Cerebellar cortex (tissue), 1 donor: ENCODE data around the gene PLA2G5.
A peak's percentile ranks its signal among the peaks of the same experiment; 100 is the strongest.

Source experiments
- DNase-seq: peaks from one replicate; pipeline ENCODE4 v3.0.0-alpha.2; 2015; ENCODE audit warnings: low spot score

Gene PLA2G5

DNA sequence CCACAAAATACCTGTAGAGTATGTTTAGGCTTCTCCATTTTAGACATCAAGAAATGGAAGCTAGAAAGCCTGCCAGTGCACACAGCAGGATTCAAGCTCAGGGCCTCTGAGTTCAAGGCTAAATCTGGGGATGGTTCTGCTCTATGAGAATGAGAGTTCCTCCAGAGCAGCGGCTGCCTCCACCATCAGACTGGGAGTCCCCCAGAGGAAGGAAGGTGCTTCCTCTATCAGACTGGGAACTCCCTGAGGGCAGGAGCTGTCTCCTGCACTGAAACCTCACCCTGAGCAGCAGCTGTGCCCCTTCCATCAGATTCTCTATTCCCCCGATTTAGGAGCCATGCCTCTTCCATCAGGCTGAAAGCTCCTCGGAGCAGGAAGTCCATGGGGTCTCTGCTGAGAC lies 20.1 kb downstream of the PLA2G5 start:
- no peak for DNase-seq

DNA sequence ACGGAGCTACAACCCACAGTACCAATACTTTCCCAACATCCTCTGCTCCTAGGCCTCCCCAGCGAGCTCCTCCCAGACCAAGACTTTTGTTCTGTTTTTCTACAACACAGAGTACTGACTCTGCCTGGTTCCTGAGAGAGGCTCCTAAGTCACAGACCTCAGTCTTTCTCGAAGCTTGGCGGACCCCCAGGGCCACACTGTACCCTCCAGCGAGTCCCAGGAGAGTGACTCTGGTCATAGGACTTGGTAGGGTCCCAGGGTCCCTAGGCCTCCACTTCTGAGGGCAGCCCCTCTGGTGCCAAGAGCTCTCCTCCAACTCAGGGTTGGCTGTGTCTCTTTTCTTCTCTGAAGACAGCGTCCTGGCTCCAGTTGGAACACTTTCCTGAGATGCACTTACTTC lies 20.6 kb downstream of the PLA2G5 start:
- no peak for DNase-seq

DNA sequence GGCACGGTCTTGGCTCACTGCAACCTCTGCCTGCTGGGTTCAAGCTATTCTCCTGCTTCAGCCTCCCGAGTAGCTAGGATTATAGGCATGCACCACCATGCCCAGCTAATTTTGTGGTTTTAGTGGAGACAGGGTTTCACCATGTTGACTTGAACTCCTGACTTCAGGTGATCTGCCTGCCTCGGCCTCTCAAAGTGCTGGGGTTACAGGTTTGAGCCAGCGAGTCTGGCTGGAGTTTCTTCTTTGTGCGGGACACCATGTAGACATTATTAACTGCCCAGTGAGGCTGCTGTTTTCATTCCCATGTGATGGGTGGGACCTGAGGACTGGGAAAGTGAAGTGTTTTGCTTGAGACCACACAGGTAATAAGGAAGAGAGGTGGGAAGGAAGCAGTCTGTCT lies 23.3 kb downstream of the PLA2G5 start:
- no peak for DNase-seq

DNA sequence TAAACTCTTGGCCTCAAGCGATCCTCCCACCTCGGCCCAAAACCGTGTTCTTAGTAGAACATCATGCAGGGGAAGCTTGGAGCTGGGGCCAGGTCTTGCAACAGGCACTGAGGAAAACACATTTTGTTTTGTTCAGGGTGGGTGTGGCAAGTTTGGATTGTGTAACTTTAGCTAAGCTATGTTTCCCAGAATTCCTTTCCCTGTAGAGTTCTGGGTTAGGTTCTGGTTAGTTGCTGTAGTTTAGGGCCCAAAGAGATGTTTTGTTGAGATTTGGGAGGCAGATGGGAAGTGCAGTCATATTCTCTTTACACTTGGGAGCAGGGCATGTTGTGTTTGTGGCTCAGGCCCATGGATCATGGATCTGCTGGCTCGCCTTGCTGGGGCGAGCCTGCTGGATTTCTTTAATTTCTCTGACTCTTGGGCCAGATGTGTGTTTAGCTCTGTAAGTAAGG lies 24.0 kb downstream of the PLA2G5 start:
- DNase-seq: no peak

DNA sequence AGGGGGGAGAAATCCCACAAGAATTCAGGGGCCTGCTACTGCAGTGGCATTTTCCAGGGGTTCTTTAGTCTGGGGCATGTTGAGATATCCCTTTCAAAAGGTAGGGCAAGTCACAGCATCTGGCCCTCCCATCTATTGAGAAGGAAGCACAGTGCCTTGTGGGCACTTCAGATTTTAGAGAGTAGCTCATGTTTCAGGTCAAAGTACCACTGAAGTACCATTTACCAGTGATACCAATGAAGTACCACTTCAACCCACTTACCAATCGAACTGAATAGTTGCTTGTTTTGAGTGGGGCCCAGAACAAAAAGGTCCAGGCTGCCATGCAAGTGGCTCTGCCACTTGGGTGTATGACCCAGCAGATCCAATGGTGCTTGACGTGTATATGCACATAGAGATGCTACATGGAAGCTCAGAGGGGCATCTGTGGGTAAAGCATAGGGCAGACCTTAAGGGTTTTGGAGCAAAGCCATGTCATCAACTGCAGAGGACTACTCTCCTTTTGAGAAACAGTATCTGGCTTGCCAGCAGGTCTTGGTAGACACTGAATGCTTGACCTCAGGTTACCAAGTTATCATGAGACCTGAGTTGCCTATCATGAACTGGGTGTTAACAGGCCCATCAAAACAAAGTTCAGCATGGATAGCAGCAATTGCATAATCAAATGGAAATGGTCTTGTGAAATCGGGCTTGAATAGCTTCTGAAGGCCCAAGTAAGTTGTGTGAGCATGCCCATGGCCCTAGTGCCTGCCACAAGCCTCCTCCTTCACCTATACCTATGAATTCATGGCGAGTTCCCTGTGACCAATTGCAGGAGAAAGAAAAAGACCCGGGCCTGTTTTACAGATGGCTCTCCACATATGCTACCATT lies 25.8 kb downstream of the PLA2G5 start:
- no peak for DNase-seq

DNA sequence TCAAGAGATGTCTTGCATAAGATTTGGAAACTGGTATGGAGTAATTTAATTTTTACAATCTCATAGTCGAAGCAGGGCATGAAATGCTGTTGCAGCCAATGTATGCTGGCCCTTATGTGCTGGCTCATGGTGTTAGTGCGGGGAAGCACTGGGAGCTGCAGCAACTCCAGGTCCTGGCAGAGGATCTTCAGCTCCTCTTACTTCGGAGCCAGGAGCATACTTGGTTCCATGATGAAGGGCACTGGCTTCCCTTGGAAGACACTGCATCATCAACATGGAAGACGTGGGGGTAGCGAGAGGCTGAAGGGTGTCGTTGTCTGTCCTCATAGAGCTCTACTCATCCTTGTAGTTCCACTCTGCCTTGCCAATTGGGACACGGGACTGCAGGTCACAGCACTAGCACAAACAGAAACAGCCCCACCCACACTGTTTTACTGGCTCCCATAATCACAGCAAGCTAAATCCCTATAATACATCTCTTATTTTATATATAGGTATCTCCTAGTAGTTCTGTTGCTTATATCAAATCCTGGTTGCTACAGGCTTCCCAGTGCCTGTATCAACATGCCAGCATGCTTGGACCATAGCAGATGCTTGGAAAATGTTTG lies 26.9 kb downstream of the PLA2G5 start:
- no peak for DNase-seq

DNA sequence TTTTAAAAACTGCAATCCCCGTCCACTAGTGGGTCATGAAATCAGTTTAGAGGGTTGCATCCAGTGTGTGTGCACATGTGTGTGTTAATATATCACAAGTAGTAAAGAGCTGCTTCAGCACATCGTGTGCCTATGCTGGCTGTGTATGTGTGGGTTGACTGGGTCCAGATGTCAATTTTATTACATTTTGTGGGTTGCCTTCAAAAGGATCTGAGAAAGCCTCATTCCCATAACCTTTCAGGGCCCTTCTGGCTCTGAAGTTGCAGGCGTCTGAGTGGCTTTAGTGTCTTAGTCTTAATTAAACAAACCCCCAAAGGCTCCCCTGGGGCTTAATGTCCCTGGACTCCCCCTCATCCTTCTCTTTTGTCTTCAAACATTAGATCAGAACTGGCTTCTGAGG lies 29.5 kb downstream of the PLA2G5 start:
- DNase-seq: no peak

DNA sequence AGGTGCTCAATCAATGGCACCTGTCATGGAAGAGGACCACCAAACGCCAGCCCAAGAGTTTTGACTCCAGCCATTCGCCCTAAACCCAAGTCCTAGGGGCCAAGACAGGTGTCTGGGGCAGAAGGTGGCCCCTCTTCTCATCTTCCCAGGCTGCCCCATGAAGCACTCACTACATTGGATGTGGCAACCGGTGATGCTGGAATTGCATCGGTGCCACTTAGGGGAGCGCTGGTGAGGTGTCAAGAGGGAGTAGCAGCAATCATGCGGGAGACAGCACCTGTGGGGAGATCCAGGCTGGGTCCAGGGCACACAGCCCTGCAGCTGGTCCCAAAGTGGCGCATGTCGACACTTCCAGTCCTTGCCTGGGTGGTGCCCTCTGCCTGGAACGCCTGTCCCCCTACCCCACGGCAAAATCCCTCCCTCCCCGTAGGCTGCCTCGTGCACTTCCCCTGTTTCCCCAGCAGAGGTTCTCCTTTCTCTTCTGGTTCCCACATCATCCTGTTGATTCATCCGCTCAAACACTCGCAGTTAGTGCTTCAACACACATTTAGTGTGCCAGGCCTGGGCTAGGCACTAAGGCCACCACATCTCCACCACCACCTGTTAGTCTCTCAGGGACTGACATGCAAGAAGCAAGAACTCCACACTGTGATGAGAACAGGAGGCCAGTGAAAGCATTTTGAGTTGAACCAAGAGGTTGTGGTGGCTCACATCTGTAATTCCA lies 30.8 kb downstream of the PLA2G5 start:
- DNase-seq: peak; percentile 54

DNA sequence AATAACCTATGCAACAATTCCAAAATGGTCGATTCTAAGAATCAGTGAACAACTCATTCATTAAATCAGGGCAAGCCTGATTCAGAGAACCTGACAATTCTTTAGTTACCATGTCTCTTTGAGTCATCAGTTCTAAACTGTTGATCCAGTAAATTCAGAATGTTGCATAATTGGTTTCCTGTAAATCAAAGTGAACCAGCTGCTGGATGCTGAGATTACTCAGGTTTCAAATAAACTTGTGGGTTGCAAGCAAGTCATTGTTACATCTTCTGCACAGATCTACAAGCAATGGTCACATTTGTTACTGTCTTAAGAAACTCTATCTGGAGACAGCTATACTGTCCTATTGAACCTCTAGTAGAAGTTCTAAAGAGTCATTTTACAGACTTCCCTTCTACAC lies 32.9 kb downstream of the PLA2G5 start:
- no peak for DNase-seq

DNA sequence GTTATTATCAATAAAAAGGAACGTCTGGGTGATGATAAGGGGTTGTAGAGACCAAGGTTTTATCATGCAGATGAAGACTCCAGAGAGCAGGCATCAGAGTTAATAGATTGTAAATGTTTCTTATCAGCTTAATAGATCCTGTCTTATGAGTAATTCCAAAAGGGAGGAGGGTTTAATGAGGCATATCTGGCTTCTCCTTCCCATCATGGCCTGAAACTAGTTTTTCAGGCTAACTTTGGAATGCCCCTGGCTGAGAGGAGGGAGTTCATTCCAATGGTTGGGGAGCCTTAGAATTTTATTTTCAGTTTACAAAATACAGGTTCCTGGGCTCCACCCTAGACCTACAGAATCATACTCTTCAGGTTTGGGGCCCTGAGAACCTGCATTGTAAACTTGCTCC lies 35.9 kb downstream of the PLA2G5 start:
- no peak for DNase-seq

DNA sequence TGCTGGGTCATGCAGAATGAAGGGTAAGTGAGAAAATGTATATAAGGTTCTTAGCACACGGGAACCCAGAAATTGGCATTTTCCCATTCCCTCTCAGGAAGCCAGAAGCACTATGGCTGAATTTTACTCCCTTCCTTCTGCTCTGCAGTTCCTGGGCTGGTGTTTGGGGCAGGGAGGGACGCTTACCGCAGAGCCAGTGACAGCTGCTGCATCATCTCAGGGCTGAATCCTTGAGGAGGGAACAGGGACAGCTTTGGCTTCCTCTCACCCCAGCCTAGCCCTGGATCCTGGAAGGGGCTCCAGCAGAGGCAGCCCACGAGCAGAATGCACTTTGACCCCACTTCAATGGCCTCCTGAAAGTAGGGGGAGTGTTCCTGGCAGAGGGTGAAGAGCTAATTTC lies 37.4 kb downstream of the PLA2G5 start:
- DNase-seq: no peak

DNA sequence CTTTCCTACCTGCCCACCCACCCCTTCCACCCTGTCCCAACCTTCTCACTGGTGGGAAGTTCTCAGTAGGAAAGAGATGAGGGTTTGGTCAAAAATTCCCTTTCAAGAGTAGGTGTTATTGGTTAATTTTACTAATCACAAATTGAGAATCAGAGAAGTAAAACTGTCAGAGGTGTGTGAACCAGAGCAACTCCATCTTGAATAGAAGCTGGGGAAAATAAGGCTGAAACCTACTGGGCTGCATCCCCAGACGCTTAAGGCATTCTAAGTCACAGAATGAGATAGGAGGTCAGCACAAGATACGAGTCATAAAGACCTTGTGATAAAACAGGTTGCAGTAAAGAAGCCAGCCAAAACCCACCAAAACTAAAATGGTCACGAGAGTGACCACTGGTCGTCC lies 37.8 kb downstream of the PLA2G5 start:
- no peak for DNase-seq

DNA sequence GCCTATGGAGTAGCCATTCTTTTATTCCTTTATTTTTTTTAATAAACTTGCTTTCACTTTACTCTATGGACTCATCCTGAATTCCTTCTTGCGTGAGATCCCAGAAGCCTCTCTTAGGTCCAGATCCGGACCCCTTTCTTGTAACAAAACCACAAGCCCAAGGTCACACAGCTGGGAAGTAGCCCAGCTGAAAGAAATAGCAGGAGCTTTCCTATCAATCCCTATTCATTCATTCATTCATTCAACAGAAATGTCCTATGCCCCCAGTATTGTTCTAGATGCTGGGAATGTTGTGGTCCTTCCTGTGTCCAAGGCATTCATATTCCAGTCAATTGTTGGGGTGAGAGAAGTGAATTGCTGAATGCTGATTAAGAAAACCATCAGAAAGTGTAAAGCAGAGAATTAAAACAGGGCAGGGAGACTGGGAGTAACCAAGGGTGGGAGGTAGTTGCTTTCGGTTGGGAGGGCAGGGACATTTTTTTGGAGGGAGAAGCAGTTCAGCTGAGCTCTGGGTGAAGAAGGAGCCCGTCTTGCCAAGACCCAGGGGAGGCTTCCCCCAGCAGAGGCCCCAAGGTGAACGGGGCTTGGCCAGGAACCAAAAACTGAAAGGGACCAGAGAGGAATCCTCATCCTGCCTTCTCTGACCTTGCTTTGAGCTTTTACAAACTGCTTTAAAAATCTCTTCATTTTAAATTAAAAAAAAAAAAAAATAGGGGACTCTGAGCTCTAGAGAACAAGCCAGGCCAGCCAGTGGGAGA lies 38.6 kb downstream of the PLA2G5 start:
- no peak for DNase-seq

DNA sequence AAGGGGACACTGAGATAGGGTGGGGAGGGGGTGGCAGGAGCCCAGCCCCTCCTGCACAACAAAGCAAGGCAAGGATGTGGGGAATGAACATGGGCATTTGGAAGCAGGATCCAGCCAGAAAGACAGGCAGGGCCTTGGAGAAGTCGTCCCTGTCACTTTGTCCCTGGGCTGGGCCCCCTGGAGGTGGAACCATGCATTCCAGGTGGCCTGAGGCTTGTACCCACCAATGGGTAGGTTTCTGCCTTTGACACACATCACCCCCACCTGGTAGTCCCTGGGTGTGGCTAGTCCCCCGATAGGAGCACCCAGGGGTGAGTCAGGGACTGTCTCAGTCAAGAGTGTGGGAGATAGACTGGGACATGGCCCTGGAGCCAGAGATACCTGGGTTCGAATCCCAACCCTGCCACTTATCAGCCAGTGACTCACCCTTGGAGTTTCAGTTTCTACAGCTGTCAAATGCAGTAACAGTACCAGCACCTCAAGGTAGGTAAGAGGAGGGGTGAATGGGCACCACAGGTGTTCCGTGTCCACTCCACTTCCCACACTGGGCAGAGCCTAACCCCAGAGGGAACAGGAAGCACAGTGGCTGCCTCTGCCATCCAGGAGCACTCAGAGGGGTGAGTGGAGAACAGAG lies 39.3 kb downstream of the PLA2G5 start:
- DNase-seq: no peak

DNA sequence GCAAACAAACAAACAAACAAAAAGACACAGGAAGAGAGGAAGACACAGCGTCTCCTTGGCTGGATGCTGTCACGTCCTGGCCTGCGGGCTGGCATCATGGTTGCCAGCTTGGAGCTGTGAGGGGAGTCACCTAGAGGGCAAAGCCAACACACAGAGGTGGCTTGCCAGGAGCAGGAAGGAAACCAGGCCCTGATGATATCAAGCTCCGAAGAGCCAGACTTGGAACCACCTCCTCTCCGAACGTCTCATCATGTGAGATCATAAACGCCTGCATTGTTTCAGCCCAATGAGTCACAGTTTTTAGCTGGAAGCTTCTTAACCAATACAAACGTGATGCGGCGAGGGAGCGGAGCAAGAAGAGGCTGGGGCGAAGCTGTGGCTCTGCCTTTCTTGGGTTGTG lies 40.7 kb downstream of the PLA2G5 start:
- no peak for DNase-seq

DNA sequence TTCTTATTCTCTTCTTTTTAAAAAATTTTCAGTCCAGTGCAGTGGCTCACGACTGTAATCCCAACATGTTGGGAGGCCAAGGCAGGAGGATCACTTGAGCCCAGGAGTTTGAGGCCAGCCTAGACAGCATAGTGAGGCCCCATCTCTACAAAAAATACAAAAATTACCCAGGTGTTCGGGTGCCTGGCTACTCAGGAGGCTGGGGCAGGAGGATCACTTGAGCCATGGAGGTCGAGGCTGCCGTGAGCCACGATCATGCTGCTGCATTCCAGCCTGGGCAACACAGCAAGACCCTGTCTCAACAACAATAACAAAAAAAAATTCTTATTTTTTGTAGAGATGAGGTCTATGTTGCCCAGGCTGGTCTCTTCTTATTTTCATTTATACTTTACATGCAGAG lies 41.5 kb downstream of the PLA2G5 start:
- DNase-seq: no peak

DNA sequence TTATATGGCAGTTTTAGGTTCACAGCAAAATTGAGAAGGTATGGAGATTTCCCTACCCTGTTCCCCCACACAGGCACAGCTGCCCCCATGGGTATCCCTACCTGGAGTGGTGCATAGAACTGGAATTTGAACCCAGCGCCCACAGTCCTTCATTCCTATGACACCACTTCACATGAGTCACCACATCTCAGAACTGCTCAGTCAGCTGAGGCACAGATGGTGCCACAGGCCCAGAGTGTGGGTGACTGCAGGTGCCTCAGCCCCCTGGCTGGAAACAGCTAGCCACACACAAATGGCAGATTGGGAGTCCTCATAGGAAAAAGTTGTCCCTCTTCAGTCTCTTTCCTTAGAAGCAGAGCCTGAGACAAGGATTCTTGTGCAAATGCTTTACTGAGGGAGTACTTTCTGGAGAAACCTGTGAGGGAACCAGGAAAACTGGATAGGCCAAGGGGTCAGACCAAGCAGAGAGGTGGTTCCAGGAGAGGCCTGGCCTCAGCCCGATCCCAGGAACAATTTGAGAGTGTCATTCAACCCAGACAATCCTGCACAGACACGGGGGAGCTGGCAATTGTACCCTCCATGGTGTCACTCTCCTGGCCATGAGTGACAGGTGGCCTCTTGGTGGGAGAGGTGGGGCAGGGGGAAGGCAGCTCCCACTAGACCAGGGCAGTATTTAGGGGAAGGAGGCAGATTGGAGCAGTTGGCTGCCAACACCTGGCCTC lies 42.4 kb downstream of the PLA2G5 start:
- no peak for DNase-seq

DNA sequence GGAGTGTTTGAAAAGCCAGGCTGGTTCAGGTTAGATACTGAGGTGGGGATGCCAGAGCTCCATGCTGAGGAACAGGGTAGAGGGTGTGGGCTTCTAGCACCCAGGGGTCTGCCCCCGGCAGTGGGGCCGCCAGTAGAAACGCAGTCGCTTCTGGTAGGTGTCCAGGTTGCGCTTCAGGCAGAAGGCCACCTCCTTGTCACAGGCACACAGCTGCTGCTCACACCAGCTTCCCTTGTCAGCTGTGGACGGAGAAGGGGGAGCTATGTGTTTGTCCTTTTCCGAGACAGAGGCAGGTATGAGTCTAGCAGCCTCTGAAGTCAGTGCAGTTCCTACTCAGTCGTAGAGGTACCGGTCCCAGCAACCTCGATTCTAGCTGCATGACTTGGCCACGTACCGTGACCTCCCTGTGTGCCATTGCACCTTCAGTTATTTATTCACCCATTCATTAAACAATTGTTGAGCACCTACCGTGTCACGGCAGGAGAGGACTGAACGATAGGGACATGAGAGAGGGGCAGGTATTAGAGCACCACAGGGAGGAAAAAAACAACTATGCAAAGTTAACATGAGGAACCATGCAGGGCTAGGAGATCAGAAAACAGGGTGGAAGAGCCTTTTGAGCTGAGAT lies 44.1 kb downstream of the PLA2G5 start:
- DNase-seq: no peak

DNA sequence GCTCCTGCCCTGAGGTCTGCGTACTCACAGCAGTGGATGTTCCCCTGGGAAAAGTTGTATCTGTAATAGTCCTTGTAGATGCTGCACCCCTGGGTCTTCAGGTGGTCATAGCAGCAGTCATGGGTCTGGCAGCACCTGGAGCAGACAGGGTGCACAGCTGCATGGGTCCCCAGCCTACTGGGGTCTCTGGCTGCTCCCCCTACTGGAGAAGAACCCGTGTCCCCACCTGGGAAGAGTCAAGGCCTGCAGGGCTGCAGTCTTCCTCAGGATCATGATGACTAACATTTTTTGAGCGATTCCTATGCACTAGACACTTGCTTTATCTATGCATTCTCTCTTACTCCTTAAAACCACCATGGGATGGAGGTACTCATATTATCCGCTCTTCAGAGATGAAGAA lies 45.5 kb downstream of the PLA2G5 start:
- DNase-seq: no peak

DNA sequence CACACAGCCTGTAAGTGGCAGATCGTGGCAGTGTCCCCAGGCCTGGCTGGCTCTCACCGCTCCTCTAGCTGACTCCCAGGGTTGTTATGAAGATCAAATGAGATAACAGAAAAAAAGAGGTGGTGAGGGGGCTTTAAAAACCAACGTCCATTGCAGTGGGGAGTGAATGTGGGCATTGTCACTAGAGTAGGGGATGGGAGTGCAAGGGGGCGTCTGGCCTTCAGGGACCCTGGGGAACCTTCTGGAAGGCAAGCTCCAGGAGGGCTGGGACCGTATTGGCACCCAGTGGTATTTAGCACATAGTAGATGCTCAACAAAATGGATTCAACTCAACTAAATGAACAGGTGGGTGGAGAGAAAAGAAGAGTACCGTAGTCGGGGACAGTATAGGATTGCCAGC lies 45.9 kb downstream of the PLA2G5 start:
- no peak for DNase-seq

DNA sequence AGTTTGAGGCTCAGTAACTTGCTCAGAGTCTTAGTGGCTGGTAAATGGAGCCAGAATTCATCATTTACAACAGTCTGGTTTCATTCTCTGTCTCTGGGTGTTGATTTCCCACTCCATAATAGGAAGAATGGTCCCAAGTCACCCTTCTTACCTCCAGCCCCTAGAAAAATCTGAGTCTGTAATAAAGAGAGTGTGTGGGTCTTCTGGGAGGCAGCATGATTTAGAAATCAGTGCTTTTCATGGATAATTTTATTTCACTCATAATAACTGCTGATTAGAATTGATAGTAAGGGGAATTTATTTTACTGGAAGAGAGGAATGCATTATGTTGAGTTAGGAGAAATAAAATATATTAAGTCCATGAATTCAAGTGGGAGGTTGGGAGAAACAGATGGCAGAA lies 47.2 kb downstream of the PLA2G5 start:
- no peak for DNase-seq
